GM12873 (cell line): ENCODE data around the gene GRIPAP1.

Experiments
- CTCF ChIP-seq: IDR thresholded peaks from 2 replicates; pipeline ENCODE4 v1.5.1; 2012; ENCODE audit warnings: low read depth, mild to moderate bottlenecking, moderate library complexity, low read length, control low read depth; ENCODE audit not compliant: insufficient read depth; ENCODE audit errors: missing control alignments

The GRIPAP1 gene

DNA sequence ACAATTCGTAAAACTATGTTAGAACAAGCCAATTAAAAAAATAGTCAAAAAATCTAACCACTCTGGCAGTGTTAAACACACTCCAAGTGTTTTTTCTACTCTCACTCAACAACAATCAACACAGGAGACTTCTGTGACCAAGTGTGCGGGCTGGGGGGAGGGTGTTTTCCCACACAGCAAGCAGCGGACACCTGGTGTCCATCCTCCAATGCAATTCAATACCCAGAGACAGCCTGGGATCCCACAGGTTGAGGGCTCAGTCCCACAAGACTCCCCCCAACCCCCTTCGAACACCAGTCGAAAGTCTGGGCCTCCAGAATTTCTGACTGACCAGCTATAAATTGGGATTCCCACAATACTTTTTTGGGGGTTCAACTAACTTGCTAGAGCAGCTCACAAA lies 74.9 kb downstream of the GRIPAP1 start:
- no peak for TF ChIP-seq CTCF

DNA sequence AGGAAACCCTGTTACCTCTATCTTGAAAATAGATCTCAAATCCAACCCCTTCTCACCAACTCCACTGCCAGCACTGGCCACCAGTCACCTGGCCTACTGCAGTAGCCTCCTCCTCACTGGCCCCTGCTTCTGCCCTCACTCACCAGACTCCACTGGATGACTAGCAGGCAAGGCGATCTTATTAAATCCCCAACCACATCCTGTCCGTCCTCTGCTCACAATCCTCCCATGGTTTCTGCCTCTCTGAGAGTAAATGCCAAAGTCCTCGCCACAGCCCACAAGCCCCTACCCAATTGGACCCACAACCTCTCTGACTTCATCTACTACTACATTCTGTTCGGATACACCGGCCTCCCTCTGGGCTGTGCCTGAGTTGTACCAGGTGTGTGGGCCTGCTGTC lies 77.8 kb downstream of the GRIPAP1 start:
- no peak for TF ChIP-seq CTCF

GRCh38 chrX:48923771-48924170 lies 78.3 kb downstream of the GRIPAP1 start:
- no peak for TF ChIP-seq CTCF
